Non-pigmented ciliary epithelial cell (primary cell): ENCODE data around the gene AGAP1.

Experiments used
- DNase-seq: peaks from one replicate; pipeline ENCODE4 v3.0.0-alpha.2; 2010; ENCODE audit warnings: low read depth

Gene AGAP1

DNA sequence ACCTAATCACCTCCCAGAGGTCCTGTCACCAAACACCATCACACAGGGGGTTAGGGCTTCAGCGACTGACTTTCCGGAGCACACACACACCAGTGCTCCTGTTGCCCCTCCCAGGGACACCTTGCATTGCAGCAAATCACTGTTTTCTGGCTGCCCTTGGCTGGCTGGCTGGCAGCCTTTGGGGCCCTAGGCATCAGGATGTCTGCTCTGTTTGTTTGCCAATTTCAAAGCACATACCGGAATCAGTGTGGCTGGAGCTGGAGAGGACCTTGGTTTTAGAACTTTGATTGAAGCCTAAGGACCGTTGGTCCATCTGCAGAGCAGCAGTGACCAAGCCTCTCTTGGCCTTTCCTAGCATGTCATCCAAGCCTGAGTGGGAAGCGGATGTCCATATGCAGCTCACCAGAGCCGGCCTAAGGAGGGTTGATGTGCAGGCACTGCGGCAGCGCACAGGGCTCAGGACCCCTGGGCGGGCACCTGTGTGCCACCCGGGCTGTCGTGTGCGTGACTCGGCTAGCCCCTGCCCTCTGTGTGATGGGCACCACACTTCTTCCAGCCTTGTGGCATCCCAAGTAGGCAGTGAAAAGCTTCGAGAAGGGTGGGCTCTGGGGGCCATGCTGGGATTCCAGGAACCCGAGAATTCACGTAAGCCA, 612.2 kb downstream of the AGAP1 start:
- no peak for DNase-seq

DNA sequence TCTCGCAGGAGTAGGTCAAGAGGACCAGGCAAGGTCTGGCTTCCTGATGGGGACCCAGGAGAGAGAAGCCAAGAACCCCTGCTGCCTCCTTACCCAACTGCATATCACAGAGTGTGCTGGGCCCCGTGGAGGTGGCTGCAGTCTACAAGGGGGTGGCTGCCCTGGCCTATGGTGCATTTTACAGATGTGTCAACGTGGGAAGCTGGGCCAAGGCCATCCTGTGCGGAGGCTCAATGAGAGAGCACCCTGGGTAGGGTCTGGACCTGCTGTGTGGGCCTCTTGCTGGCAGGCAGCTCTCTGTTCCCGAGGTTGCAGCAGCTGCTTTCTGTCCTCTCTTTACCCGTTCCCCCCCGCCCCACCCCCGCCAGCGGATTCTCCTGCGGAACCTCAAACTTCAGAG, 612.9 kb downstream of the AGAP1 start:
- no peak for DNase-seq

DNA sequence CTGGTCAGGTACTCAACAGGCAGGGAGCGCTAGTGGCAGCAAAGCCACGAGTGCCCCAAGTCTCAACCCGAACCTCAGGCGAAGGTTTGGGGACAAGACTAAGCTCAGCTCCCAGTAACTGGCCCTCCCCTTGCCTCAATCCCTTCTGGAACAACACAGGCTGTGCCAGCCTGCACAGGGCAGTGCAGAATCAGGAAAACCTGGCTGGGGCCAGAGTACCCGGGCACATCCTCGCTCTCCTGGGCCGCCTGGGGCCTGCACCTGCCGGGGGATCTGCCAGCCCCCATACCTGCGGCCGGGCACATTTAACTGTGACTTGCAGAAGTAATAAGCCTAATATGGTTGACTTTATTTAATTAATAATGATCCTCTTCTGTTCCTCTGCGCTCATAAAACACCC, 613.7 kb downstream of the AGAP1 start:
- DNase-seq: no peak

DNA sequence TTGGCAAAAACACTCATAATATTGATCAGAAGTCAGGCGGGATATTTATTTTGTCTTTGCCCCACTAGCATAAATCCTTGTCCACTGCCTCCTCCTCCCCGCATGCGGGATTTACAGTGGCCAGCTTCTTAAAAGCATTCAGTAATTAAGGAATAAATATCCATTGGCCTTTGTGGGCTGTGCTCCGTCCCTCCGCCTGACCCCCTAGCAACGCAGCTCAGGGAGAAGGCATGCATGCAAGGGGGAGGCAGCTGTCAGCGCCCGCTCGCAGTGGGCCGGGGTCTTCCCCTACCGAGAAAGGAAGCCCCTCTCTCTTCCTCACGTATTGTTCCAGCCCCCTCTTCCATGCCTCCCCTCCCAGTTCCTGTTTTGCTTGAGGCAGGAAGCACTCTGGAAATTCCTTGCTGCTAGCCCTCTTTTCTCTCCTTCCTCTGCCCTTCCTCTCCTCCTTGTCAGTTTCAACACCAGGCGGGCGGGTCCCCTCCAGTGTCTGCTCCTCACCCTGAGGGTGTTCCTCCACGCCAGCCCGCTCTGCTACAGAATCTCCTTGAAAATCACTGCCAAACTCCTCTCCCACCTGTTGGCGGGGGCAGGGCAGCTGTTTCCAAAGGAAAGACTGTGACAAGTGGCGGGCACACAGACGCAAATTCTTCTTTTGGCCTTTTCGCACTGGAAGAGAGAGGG, 614.2 kb downstream of the AGAP1 start:
- DNase-seq: no peak

DNA sequence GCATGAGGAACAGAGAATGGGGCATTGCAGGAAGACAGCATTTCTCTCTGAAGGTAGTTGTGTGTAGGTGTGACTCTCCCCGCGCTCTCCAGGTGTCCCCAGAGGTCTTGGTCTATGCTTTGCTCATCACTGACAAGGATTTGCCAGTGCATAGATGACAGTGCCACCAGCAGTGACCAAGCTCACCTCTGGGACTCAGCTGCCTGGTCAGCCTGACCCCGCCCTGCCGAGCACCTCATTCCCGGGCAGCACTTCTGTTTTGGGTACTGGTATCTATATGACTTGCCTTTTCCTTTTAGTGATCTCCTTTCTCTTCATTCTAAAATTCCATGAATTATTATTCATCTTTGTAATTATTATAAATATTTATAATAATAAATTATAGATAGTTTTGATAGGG, 615.2 kb downstream of the AGAP1 start:
- no peak for DNase-seq

DNA sequence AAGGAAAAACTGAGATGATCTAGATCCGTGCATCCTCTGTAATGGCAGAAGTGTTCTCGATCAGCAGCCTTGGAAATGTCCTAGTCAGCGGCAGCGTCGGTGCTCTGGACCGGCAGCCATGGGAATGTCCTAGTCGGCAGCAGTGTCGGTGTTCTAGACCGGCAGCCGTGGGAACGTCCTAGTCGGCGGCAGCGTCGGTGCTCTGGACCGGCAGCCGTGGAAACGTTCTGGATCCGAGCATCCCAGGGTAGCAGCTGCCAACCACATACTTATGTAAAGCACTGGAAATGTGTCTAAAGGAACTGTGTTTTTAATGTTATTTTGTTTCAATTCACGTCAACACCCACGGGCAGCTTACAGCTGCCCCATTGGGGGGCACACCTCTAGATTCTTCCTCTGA, 615.6 kb downstream of the AGAP1 start:
- DNase-seq: no peak

DNA sequence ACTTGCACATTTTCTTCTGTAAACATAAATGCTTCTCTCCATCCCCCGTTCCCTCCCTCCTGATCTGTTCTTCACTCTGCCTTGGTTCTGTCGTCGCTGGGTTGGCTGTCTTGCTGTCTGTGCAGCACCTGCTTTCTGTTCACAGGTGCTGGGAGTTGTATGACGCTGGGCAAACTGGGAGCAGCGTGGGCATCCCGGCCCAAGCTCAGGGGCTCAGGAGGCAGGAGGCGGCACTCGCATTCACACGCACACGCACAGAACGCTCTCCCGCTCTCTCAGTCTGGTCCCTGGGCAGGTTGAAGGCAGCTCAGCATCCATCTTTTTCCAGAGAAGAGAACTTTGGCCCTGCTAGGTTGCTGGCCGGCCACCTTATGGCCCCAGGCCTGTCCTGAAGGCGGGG, 618.6 kb downstream of the AGAP1 start:
- no peak for DNase-seq

DNA sequence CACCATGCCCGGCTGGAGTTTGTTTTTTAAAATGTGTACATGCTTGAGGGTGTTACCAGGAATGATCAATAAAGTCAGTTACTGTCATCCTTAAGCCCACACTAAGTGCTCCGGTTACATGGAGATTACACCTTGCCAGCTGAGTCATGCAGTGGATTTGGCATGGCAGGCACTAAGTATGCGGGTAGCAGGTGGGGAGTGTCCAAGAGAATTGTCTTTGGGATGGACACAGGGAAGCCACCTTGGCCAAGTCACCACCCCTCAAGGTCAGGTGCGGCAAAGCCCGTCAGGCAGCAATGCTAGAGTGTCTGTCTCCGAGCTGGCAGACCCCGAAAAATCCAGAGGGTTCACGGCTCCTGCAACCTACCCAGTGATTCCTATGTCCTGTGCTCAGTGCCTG, 619.6 kb downstream of the AGAP1 start:
- no peak for DNase-seq

DNA sequence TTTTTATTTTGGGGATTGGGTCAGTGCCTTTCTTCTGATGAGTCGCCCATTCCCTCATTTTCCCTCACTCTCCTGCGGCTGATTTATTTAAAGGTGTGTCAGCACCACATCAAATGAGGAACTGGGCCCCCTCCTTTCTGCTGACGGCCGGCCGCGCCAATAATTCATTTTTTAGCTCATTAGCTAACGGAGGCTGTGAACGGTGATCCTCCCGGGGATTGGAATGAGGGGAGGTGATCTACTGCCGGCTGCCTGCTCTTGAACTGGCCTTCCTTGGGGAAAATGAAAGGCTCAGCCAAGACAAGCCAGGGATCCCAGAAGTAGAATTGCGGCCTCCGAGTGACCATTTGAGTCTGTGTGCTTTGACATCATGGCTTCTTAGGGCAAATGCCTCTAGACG, 620.1 kb downstream of the AGAP1 start:
- DNase-seq: no peak

DNA sequence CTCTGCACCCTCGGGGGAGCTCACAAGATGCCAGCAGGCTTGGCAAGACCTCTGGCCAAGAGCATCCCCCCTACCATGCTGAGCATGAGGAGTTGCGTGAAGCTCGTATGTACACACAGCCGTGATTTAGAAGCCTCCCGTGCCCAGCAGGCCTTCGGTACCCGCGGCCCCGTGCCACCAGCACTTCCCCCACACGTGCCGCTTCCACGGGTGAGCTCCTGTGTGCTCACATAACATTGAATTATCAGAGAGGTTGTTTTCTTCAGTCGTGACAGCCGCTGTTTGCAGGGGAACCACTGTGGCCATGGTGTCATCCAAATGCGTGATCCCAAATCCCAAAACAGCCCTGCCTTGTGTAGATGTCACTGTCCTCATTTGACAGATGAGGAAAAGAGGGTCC, 621.1 kb downstream of the AGAP1 start:
- no peak for DNase-seq

DNA sequence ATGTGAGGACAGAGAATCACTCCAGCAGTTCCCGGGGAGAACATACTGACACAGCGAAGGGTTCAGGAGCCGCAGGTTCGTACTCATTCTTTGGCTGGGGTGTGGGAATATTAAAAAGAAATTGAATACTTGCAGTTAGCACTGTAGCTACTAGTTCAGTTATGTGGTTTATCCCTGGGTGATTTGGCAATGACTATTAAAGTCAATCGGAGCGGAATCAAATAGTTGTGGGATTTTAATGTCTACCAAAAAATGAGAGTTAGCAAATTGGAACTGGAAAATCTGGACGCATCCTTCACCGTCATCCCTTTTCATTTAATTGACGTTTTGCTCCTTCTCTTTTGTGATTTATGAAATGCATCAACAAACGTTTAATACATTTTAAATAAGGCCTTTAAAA, 623.6 kb downstream of the AGAP1 start:
- DNase-seq: no peak

DNA sequence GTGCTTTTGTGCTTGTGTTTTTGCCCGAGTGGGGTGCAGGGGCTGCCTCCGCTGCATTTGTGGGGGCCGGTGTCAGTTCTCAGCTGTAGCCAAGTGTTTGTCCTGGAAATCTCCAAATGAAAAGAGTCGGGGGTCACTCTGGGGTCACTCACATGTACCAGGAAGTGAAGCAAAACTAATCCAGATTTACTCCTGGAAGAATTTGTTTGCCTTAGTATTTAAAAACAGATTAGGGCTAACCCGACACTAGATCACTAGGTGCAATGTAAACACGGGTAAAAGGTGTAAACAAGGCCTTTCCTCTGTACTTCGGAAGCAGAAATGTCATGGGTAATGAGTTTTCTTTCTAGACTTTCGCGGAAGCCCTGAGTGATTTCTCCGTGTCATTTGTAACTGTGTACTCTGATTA, 624.0 kb downstream of the AGAP1 start:
- no peak for DNase-seq

DNA sequence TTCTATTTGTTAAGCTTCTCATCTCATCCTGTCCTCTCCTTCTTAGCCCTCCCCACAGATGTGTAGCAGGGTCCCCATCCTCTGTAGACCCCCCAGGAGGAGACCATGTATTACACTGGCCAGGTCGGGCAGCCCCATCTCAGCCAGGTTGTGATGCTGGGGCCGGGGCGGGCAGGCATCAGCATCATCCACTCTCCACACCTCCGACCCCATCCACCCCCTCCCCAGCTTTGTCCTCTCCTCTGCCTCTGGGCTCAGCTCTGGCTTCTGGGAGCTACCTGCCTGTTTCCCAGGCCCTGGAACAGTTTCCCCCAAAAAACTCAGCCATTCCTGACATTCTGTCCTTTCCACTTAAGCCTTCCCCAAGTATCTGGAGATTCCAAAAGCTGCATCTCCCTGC, 625.2 kb downstream of the AGAP1 start:
- DNase-seq: no peak

DNA sequence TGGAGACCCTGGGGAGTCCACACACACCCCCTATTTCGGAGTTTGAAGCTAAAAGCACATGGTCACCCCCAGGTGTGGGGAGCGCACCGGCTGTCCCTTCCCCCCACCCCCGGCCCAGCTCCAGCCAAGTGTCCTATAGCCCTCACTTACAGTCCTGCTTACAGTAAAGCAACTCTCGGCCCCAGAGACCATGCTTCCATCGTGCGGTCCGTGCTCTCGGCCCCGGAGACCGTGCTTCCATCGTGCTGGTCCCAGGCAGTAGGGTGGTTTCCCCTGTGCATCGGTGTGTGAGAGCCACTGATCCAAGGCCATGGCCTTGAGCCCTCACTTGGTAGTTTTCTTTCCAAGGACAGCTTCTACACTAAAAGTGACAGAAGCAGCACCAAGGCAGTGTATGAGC, 625.6 kb downstream of the AGAP1 start:
- DNase-seq: no peak

DNA sequence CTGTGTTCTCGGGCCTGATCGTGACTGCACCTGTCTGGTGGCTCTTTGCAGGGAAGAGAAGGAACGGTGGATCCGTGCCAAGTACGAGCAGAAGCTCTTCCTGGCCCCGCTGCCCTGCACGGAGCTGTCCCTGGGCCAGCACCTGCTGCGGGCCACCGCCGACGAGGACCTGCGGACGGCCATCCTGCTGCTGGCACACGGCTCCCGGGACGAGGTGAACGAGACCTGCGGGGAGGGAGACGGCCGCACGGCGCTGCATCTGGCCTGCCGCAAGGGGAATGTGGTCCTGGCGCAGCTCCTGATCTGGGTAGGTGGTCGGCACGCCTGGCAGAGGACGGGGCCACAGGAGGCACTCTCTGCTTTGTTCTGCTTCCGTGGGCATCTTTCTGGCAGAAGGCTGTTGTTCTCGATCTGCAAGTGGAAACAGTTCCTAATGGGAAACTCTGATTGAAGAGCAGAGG, 626.3 kb downstream of the AGAP1 start:
- DNase-seq: no peak

DNA sequence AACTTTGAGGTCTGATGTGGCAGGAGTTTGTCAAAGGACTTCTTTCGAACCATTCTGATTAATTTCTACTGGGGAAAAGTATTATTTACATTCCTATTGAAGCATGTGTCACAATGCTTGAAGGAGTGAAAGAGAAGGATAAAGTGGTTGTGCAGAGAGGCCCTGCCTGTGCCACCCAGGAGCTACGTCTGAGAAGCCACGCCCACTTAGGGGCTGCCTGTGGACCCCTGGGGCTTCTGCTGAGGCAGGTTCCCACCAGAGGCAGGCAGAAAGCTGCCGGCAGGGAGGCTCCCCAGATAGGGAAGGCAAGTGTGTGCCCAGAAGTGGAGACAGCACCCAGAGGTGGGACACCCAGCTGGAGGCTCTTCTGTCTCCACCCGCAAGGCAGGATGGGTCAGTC, 627.0 kb downstream of the AGAP1 start:
- DNase-seq: no peak

DNA sequence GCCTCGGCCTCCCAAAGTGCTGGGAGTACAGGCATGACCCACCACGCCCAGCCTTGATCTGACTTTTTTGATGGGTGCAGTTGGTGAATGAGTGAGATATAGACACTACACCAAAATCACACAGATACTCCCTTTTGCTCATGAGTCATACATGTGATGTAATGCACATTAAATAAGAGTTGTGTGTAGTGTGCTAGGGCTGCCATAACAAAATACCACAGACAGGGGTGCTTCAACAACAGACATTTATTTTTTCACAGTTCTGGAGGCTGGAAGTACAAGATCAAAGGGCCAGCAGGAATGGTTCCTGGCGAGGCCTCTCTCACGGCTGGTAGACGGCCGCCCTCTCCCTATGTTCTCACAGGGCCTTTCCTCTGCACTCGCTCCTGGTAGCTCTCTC, 627.7 kb downstream of the AGAP1 start:
- DNase-seq: no peak

DNA sequence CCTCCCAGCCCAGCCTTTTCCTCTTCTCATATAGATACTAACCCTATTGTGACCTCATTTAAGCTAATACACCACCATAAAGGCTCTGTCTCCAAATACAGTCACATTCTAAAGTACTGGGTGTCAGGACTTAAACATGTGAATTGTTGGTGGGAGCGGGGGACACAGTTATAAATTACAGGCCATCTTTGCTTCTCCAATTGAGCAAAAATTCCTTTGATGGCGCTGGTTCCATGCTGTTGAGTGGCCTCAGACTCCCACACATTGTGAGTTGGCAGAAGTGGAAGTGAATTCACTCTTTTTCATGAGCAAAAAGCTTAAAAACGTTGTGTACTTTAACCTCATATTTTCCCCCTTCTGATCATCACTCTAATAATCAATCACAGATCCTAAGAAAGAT, 628.4 kb downstream of the AGAP1 start:
- no peak for DNase-seq

DNA sequence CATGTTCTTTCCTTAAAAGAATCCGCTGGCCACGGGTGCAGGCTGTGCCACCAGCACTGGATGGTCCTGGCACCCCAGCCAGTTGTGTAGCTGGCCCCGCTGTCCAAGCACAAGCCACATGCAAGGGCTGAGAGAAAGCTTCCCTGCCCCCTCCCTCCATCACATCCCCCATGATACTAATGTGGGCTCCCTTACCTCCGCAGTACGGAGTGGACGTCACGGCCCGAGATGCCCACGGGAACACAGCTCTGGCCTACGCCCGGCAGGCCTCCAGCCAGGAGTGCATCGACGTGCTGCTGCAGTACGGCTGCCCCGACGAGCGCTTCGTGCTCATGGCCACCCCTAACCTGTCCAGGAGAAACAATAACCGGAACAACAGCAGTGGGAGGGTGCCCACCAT, 629.9 kb downstream of the AGAP1 start:
- DNase-seq: no peak

DNA sequence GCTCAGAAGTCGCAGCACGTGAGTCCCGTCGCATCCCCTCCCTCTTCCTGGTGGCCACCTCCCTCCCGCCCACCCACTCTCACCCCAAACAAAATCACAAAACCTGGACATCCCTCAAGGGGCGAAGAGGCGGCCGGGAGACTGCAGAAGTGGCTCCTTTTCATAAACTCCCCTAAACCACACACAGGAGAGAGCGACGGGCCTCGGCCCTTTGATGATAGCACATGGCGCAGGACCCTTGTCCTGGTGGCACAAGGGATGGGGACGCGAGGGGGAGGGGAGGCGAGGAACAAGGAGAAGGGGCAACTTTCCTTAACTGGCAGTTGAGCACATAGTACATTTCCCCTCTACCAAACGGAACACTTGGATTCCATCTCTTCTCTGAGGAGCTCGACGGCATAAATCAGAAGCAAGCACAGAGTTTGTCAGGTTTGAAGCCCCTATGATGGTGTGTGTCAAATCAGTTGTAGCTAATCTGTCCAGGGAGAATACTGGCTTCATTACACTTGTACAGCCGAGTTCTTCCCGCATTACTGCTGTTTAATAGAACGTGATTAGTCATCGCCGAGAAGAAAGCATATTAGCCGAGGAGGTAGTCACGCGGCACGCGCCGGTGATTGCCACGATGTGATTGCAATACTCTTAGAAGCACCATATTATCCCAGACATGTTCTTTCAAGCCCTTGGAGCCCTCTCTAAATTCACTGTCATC, 630.5 kb downstream of the AGAP1 start:
- DNase-seq: no peak

DNA sequence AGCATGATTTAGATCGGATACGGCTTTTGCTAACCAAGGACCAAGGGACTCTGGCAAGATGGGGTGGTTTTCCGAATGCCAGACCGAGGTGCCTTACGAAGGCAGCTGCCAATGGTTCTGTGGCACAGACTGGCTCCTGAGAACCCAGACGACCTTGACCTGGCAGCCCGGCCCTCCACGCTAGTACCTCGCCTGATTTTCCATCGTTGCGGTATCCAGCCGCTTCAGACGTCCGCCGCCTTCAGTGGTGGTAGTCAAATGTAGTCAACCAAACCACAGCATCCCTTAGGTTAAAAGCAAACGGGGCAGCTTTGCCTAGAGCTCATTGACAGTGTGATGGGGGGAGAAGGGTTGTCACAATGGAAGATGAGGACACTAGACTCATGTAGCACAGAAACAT, 631.7 kb downstream of the AGAP1 start:
- no peak for DNase-seq

DNA sequence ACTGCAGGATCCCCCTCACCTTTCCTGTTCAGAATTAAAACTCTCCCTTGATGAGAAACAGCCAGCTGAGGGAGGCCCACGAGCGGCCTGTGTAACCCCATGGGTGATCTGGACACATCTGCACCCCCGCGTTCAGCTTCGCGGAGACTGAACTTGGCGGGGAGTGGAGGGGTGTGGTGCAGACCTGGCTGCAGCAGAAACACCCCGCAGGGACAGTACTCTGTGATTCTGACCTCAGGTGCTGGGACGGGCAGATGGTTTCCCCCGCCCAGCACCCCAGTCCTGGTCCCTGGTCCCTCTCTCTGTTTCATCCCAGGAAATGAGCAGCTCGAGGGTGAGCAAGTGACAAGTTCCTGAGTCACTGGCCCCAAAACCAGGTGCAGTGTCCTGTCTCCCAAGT, 633.2 kb downstream of the AGAP1 start:
- no peak for DNase-seq

DNA sequence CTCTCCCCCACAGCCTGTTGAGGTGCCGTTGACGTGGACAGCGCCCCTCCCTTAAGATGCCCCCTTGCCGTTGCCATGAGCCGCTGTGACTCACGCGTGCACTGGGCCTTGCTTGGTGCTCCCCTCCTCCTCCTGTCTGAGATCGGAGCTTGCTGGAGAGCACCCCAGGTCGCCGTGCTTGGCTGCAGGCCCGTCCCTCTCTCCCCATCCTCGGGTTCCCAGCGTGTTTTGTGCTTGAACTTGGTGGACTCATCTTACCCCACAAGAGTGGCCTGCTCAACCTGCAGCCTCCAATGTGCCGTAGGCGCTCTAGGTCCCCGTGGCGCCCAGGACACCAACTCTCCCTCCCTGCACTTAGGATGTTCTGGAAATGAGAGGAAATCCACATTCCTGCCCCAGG, 634.5 kb downstream of the AGAP1 start:
- no peak for DNase-seq

DNA sequence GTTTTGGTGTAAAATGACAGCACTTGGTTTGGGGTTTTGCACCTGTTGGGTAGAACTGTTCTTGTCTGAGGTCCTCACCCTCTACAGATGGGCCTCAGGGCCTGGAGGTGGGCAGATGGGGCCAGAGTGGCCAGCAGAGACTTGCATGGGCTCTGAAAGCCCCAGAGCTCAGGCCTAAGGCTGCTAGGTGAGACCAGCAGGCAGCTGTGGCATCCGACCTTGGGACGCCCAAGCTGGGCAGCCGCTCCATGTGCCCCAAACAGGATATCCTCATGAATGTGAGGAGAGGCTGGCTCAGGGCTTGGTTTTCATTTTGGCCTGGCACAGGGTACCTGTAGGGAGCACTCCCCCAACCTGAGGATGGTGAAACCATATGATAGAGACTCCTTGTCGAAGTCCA, 636.1 kb downstream of the AGAP1 start:
- no peak for DNase-seq
